BJ (cell line): ENCODE data around the gene ATAD3B. TPM values are rescaled to one million over a fixed set of nuclear protein-coding genes. Genes with fewer than 3 reads are reported as not detected.
"Not testable (repeated sequence)": the region's sequence is repeated elsewhere in the genome, so short reads cannot be mapped to it uniquely, and the experiment has no call there.

Experiments used
- CTCF ChIA-PET: fragments of 350-600 bp; formaldehyde crosslinking; extraction: SDS; loops from one replicate; lab custom pipeline; 2021; ENCODE audit warnings: antibody characterized with exemption, inconsistent platforms; lab: Yijun Ruan, JAX
- POLR2A ChIA-PET: fragments of 300-600 bp; sonication (Branson Sonifier 250); formaldehyde crosslinking; extraction: SDS; loops from one replicate; lab custom pipeline; 2021; ENCODE audit warnings: antibody characterized with exemption; lab: Charles Lee
- DNase-seq: peaks from one replicate; pipeline ENCODE4 v3.0.0-alpha.2; 2011; ENCODE audit warnings: low read depth
- H3K27me3 ChIP-seq: 2 replicates; pipeline ENCODE4 v1.6.0; 2011; ENCODE audit warnings: low read length; ENCODE audit not compliant: control insufficient read depth, insufficient read depth
- H3K36me3 ChIP-seq: 2 replicates; pipeline ENCODE4 v1.5.1; 2011; ENCODE audit warnings: low read length; ENCODE audit not compliant: control insufficient read depth, insufficient read depth
- H3K4me3 ChIP-seq: 2 replicates; pipeline ENCODE4 v1.5.1; 2011; ENCODE audit warnings: low read depth, mild to moderate bottlenecking, control low read depth, low read length
- CTCF ChIP-seq: IDR thresholded peaks from 2 replicates; pipeline ENCODE4 v1.5.1; 2011; ENCODE audit warnings: low read depth, mild to moderate bottlenecking, control low read depth, inconsistent platforms, low read length, moderate library complexity; ENCODE audit not compliant: insufficient read depth
- polyA plus RNA-seq: library from polyadenylated mRNA; depleted of rRNA; stranded (reverse); fragments of >200 nt; gene quantifications from 2 replicates; pipeline ENCODE4 v1.2.3, GENCODE V29; 2011

Gene ATAD3B
- polyA plus RNA-seq, 1 experiment = 12.5 TPM

GRCh38 chr1:1527092-1527816 lies 55.7 kb downstream of the ATAD3B start:
- Histone ChIP-seq H3K36me3 (peaks cover 14% of the 10 kb centered on the region), H3K27me3 (no peaks in the 10 kb centered on the region), H3K4me3 (no peak overlapping the region)
- no peak for TF ChIP-seq CTCF
- ChIA-PET CTCF (no interaction called here), POLR2A (no interaction called here)
- no peak for DNase-seq

DNA sequence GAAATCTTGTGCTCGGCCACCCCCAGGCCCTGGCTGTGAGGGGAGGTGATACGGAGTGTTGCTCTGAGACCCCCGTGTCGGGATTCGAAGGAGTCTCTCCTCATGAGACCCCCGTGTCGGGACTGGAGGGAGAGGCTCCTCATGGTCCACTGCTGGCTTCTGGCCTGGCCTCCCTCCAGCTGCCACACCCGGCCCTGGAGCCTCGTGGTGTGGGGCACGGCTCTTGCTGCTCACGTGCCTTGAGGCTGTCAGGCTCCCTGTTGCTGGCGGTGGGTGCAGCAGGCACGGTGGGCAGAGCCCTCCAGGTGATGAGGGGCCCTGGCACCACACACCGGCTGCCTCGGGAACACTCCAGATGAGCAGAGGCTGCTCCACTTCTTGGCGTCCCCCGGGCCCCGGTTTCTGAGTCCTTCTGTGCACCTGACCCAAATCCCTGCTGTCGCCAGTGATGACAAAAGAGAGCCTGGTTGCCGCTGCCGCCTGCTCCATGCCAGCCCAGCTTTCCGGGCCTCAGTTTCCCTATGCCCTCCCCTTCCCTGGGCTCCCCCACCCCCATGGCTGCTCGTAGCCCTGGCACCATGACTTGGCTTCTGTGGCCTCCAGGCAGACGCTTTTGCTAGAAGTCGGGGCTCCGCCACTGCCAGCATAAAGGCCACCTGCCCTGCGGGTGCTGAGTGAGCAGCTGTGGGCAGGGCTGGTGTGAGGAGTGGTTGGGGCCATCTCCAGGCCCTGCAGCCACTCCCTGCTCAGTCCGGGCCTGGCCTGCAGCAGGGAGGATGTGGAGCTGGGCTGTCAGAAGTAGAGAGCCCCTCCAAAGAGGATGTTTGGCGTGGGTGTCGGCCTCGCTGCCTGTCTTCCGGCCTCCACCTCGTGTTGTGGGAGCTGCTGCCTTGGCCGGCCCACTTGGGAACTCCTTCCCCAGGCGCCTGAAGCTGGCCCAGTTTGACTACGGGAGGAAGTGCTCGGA lies 57.0 kb downstream of the ATAD3B start:
- peaks cover 14% of the 10 kb centered on the region for H3K36me3 ChIP-seq
- ChIA-PET POLR2A (interaction anchor here (1.0 kb wide), 1 partner anchor 17 kb away, joined by 3 read pairs; the partner anchor contains the start of gene ATAD3A), CTCF (no interaction called here)
- no peaks in the 10 kb centered on the region for H3K27me3 ChIP-seq
- no peak for TF ChIP-seq CTCF
- no peak for DNase-seq
- H3K4me3 ChIP-seq = no peak overlapping the region

GRCh38 chr1:1529321-1529720 lies 57.8 kb downstream of the ATAD3B start:
- DNase-seq = no peak
- TF ChIP-seq CTCF = no peak
- H3K4me3 ChIP-seq = no peak overlapping the region
- H3K27me3 ChIP-seq = no peaks in the 10 kb centered on the region
- peaks cover 14% of the 10 kb centered on the region for H3K36me3 ChIP-seq
- POLR2A ChIA-PET = interaction anchor here (1.0 kb wide), 1 partner anchor 18 kb away, joined by 3 read pairs; the partner anchor contains the start of gene ATAD3A
- CTCF ChIA-PET = no interaction called here

DNA sequence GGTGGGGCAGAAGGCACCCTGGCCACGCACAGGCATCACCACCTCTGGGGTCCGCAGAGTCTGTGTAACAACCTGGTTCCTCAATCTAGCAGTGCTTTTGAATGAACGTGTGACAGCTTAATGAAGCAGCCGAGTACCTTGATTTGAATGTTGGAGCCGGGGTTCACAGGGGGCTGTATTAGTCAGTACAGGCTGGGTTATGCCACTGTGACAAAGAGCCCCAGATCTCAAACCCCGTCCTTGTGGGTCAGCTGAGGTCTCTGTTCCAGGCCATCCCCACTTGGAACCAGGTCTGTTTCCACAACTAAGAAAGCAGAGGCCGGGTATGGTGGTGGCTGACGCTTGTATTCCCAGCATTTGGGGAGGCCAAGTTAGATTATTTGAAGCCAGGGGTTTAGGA lies 58.4 kb downstream of the ATAD3B start:
- TF ChIP-seq CTCF = no peak
- H3K4me3 ChIP-seq = no peak overlapping the region
- DNase-seq = no peak
- H3K27me3 ChIP-seq = no peaks in the 10 kb centered on the region
- ChIA-PET CTCF (no interaction called here), POLR2A (interaction anchor here (1.0 kb wide), 1 partner anchor 18 kb away, joined by 3 read pairs; the partner anchor contains the start of gene ATAD3A)
- peaks cover 14% of the 10 kb centered on the region for H3K36me3 ChIP-seq

DNA sequence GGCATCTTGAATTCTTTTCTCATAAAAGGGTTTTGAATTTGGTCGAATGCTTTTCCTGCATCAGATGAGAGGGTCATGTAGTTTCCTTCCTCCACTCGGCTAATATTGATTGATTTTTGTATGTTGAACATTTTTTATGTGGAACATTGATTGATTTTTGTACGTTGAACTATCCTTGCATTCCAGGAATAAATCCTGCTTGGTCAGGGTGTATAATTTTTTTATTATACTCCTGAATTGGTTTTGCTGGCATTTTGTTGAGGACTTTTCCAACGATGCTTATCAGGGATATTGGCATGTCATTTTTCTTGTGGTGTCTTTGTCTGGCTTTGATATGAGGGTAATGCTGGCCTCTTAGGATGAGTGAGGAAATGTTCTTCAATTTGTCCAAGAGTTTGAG lies 60.4 kb downstream of the ATAD3B start:
- no peak for DNase-seq
- H3K36me3 ChIP-seq = peaks cover 11% of the 10 kb centered on the region
- H3K27me3 ChIP-seq = no peaks in the 10 kb centered on the region
- H3K4me3 ChIP-seq = no peak overlapping the region
- CTCF ChIA-PET = no interaction called here
- no peak for TF ChIP-seq CTCF
- POLR2A ChIA-PET = no interaction called here

DNA sequence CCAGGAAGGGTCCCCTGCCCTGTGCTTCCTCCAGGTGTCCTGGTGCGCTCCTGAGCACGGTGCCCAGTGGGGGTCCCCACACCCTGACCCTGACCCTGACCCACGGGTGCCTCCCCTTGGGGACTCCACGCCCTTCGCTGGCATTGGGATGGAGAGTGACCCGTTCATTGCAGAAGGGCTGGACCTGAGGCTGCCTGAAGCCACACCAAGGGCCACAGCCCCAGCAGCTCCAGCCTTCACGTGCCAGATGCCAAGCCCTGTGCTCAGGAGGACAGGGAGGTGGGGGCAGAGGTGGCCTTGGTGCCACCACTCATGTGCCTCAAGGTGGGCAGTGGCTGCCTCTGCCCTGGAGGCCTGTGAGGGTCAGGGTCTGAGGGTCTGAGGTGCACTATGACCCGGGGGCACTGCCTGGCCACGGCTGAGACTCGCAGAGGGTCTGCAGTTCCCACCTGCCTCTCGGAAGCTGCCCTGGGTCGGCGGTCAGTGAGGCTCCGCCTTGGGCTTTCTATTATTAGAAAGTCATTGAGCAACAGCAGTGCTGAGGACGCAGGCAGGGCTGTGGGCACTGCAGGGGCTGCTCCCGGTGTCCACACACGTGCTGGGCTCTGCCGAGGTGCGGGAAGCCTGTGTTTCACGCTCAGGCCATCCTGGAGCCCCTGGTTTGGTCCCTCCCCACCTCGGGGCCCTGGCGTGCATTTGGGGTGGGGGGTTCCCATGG lies 61.8 kb downstream of the ATAD3B start:
- H3K4me3 ChIP-seq, DNase-seq, CTCF ChIA-PET, POLR2A ChIA-PET, H3K27me3 ChIP-seq: not testable (repeated sequence)
- H3K36me3 ChIP-seq = peaks cover 10% of the 10 kb centered on the region

DNA sequence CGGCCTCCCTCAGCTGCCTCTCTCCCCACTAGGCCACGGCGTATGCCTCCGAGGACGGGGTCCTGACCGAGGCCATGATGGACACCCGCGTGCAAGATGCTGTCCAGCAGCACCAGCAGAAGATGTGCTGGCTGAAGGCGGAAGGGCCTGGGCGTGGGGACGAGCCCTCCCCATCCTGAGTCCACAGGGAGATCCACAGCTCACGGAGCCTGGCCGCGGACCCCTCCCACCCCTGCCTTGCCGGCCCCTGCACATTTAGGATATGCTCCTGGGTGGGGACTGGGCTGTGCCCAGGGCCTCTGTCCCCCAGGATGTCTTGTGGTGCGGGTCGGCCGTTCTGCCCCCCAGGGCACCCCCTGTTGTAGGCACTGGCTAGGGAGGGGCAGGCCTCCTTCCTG lies 62.3 kb downstream of the ATAD3B start:
- H3K27me3 ChIP-seq, H3K4me3 ChIP-seq, DNase-seq, POLR2A ChIA-PET, CTCF ChIA-PET: not testable (repeated sequence)
- H3K36me3 ChIP-seq = peaks cover 12% of the 10 kb centered on the region
